GM12878 (cell line): ENCODE results near the gene ZNF546. TPM values are rescaled to one million over a fixed set of nuclear protein-coding genes. Genes with fewer than 3 reads are reported as not detected.

ENCODE experiments used
- ATAC-seq: fragments of 200-7000 bp; cut with Tn5 transposase; 3 replicates; pipeline ENCODE4 v1.9.1; 2020; ENCODE audit warnings: mild to moderate bottlenecking, moderate library complexity
- BruUV-seq: library from RNA; stranded (reverse); fragments of 400-500 nt; replicated peaks from 2 replicates; lab custom pipeline; 2021; lab: Mats Ljungman, UMichigan
- CTCF ChIA-PET: fragments of 300-600 bp; sonication (Branson Sonifier 250); formaldehyde crosslinking; extraction: SDS; loops from one replicate; lab custom pipeline; 2021; ENCODE audit warnings: inconsistent platforms; lab: Yijun Ruan, JAX
- POLR2A ChIA-PET: fragments of 350-600 bp; formaldehyde crosslinking; extraction: SDS; loops from one replicate; lab custom pipeline; 2021; ENCODE audit warnings: inconsistent platforms; lab: Charles Lee
- RAD21 ChIA-PET: fragments of 300-600 bp; sonication (Branson Sonifier 250); formaldehyde crosslinking; loops from one replicate; lab custom pipeline; 2023; ENCODE audit warnings: antibody characterized with exemption; ENCODE audit not compliant: unreplicated experiment; lab: Charles Lee
- SMC1A ChIA-PET: fragments of 300-600 bp; sonication (Branson Sonifier 250); formaldehyde crosslinking; loops from one replicate; lab custom pipeline; 2023; ENCODE audit not compliant: unreplicated experiment, uncharacterized antibody; lab: Charles Lee
- DNase-seq: peaks from one replicate; pipeline ENCODE4 v3.0.0-alpha.2; 2011; ENCODE audit warnings: low read depth, low spot score
- FAIRE-seq: peaks from 3 replicates; lab custom pipeline; 2011; peaks lifted over from hg19 to GRCh38; lab: Jason Lieb, UNC
- H2AFZ ChIP-seq: 2 replicates; pipeline ENCODE4 v1.6.0; 2011; ENCODE audit warnings: low read depth, low read length, control low read depth; ENCODE audit not compliant: control insufficient read depth
- H3K27ac ChIP-seq: 2 replicates; pipeline ENCODE4 v1.5.1; 2011; ENCODE audit warnings: control low read depth; ENCODE audit not compliant: control insufficient read depth, insufficient read depth
- H3K27me3 ChIP-seq, 2 experiments: replicated peaks in 1 of 2; 2 replicates each; pipeline versions ENCODE4 v1.6.0 to v1.6.1; 2011; ENCODE audit warnings: low read length in 1 of 2; ENCODE audit not compliant: control insufficient read depth in 2 of 2, insufficient read depth in 2 of 2
- H3K36me3 ChIP-seq, 2 experiments: 2 replicates each; pipeline ENCODE4 v1.5.1; 2011; ENCODE audit warnings: low read length in 1 of 2; ENCODE audit not compliant: control insufficient read depth in 2 of 2, insufficient read depth in 2 of 2
- H3K4me1 ChIP-seq: 2 replicates; pipeline ENCODE4 v1.6.1; 2011; ENCODE audit warnings: mild to moderate bottlenecking, low read length, moderate library complexity, mixed read lengths; ENCODE audit not compliant: control insufficient read depth, insufficient read depth
- H3K4me2 ChIP-seq: 2 replicates; pipeline ENCODE4 v1.6.0; 2011; ENCODE audit warnings: control low read depth; ENCODE audit not compliant: control insufficient read depth, insufficient read depth
- H3K4me3 ChIP-seq: fragments of 200-600 bp; sonication (generic); 2 replicates; pipeline ENCODE4 v1.5.1; 2016
- H3K79me2 ChIP-seq: 2 replicates; pipeline ENCODE4 v1.6.0; 2011; ENCODE audit warnings: low read length; ENCODE audit not compliant: control insufficient read depth, insufficient read depth
- H3K9ac ChIP-seq: 2 replicates; pipeline ENCODE4 v1.8.0; 2011; ENCODE audit warnings: low read length, control low read depth, mixed read lengths; ENCODE audit not compliant: control insufficient read depth, insufficient read depth
- H3K9me3 ChIP-seq: replicated peaks from 3 replicates; pipeline ENCODE4 v1.5.1; 2011; ENCODE audit warnings: mild to moderate bottlenecking, low read length; ENCODE audit not compliant: control insufficient read depth, insufficient read depth
- H4K20me1 ChIP-seq: 2 replicates; pipeline ENCODE4 v1.6.0; 2011; ENCODE audit not compliant: control insufficient read depth, insufficient read depth
- ATF2 ChIP-seq: IDR thresholded peaks from 2 replicates; pipeline ENCODE4 v1.6.1; 2012; ENCODE audit warnings: low read length, inconsistent platforms
- ESRRA ChIP-seq: IDR thresholded peaks from 2 replicates; pipeline ENCODE4 v1.6.1; 2012; ENCODE audit warnings: mild to moderate bottlenecking, low read length, improper control_type of control experiment
- IRF4 ChIP-seq: IDR thresholded peaks from 2 replicates; pipeline ENCODE4 v1.6.1; 2011; ENCODE audit warnings: low read depth, low read length
- KDM1A ChIP-seq: fragments of 200-600 bp; sonication (generic); IDR thresholded peaks from 2 replicates; pipeline ENCODE4 v1.6.1; 2016; ENCODE audit warnings: borderline replicate concordance
- MTA2 ChIP-seq: fragments of 450-650 bp; IDR thresholded peaks from 2 replicates; pipeline ENCODE4 v1.6.1; 2016; ENCODE audit warnings: low read depth, mild to moderate bottlenecking, moderate library complexity
- MYC ChIP-seq: IDR thresholded peaks from 2 replicates; pipeline ENCODE4 v1.6.1; 2011; ENCODE audit warnings: mild to moderate bottlenecking, low read length, moderate library complexity, inconsistent platforms; ENCODE audit not compliant: insufficient read depth, insufficient replicate concordance, insufficient read length, severe bottlenecking
- NBN ChIP-seq: fragments of 450-650 bp; IDR thresholded peaks from 2 replicates; pipeline ENCODE4 v1.6.1; 2016
- NR2F1 ChIP-seq: fragments of 450-650 bp; conservative IDR thresholded peaks from 2 replicates; pipeline ENCODE4 v1.6.1; 2017; ENCODE audit warnings: mild to moderate bottlenecking
- PRDM15 ChIP-seq: fragments of 450-650 bp; formaldehyde crosslinking; IDR thresholded peaks from 2 replicates; pipeline ENCODE4 v1.4.0; 2020; ENCODE audit warnings: mild to moderate bottlenecking, moderate library complexity
- SMAD1 ChIP-seq: fragments of 450-650 bp; IDR thresholded peaks from 2 replicates; pipeline ENCODE4 v1.6.1; 2018; ENCODE audit warnings: mild to moderate bottlenecking, low read depth; ENCODE audit not compliant: partially characterized antibody
- USF2 ChIP-seq: IDR thresholded peaks from 2 replicates; pipeline ENCODE4 v1.6.1; 2011; ENCODE audit warnings: low read depth, low read length, improper control_type of control experiment, borderline replicate concordance
- ZBED1 ChIP-seq: IDR thresholded peaks from 2 replicates; pipeline ENCODE4 v1.6.1; 2016; ENCODE audit warnings: borderline replicate concordance
- WGBS: methylation state at CpG from one replicate; pipeline ENCODE4 v1.1.6; 2016; ENCODE audit warnings: low lambda C conversion rate; ENCODE audit not compliant: insufficient replicate concordance, insufficient coverage; ENCODE audit errors: missing lambda C conversion rate; 5-methylcytosine and 5-hydroxymethylcytosine counted together
- in situ Hi-C: fragments of 300-500 bp; cut with MboI; formaldehyde crosslinking; loops from 9 replicates; pipeline ENCODE4 v1.14.3; 2018; ENCODE audit warnings: mixed read lengths
- intact Hi-C: fragments of 100-400 bp; cut with micrococcal nuclease; formaldehyde crosslinking; loops from one replicate; pipeline ENCODE4 v1.14.2; 2022; ENCODE audit not compliant: unreplicated experiment
- polyA plus RNA-seq, 11 experiments: library from polyadenylated mRNA; depleted of rRNA in 4 of 11; unstranded in 6 of 11; stranded (reverse) in 5 of 11; fragments of >200 nt; fragmentation: Nextera tagmentation in 4 of 11; fragmentation: Illumina TruSeq in 1 of 11; extraction: Ambion mirVana in 4 of 11; extraction: Trizol in 1 of 11; gene quantifications; 1 replicate in 1 of 11; 2 replicates in 10 of 11; pipeline versions ENCODE4 v1.2.1 to v1.2.3, GENCODE V29; 2011 to 2016; ENCODE audit warnings: inconsistent platforms in 2 of 11, missing spikeins in 2 of 11, low read depth in 1 of 11
- total RNA-seq, 4 experiments: library from RNA; depleted of rRNA in 3 of 4; stranded (reverse); fragments of >200 nt in 3 of 4; fragmentation: Illumina TruSeq in 1 of 4; extraction: Trizol in 1 of 4; gene quantifications; 2 replicates each; pipeline versions ENCODE4 v1.2.1 to v1.2.3, GENCODE V29; 2013 to 2021
- TF ChIP-seq, protein P1 (sequence below): fragments of 450-650 bp; formaldehyde crosslinking; IDR thresholded peaks from 2 replicates; pipeline ENCODE4 v1.5.0; 2022; ENCODE audit warnings: mild to moderate bottlenecking, missing genetic modification characterization

ZNF546 gene
- total and polyA plus RNA-seq, 10 of the 15 experiments (the other 5 are each of a cell fraction or from before 2014, with no cell fraction given): 0.88 to 4.1 (median 2.4) TPM

DNA sequence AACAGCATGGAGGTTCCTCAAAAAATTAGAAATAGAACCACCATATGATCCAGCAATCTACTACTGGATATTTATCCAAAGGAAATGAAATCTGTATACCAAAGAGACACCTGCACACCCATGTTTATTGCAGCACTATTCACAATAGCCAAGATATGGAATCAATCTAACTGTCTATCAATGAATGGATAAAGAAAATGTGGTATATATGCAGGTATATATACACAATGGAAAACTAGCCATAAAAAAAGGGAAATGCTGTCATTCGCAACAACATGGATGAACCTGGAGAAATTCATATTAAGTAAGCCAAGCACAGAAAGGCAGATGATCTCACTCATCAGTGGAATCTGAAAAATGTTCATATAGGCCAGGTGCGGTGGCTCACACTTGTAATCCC, 56.6 kb downstream of the ZNF546 start:
- no peak overlapping the region for H3K9ac ChIP-seq
- peaks cover 0 to 10% of the 10 kb centered on the region in 2 experiments; a peak in 3 of 4 replicates for H3K36me3 ChIP-seq
- no peak overlapping the region; the same call in 1 of the 2 replicates for H3K4me3 ChIP-seq
- SMC1A ChIA-PET: interaction anchor here (0.9 kb wide), 1 partner anchor 52 kb away, joined by 3 read pairs; no protein-coding TSS in a partner anchor
- no peak overlapping the region for H3K27ac ChIP-seq
- BruUV-seq: no TSS peak
- H3K9me3 ChIP-seq: peaks cover 19% of the 10 kb centered on the region
- POLR2A ChIA-PET: no interaction called here
- WGBS: 98% methylated on average over 2 of the region's 2 CpGs
- intact Hi-C loops: no loop called here
- no peak overlapping the region for H2AFZ ChIP-seq
- H4K20me1 ChIP-seq: no peaks in the 10 kb centered on the region
- in situ Hi-C loops: no loop called here
- H3K79me2 ChIP-seq: peaks cover 20% of the 10 kb centered on the region
- ATAC-seq: no peak
- H3K4me1 ChIP-seq: no peaks in the 10 kb centered on the region; the same call in 1 of the 2 replicates
- FAIRE-seq: no peak
- CTCF ChIA-PET: interaction anchor here (0.5 kb wide), 1 partner anchor 112 kb away, joined by 3 read pairs; no protein-coding TSS in a partner anchor
- RAD21 ChIA-PET: no interaction called here
- 0 out of 2 replicates have a peak overlapping the region, but pooled peaks have one; percentile 12 for H3K4me2 ChIP-seq
- DNase-seq: no peak
- H3K27me3 ChIP-seq: no peaks in the 10 kb centered on the region
- TF ChIP-seq SMAD1 (no peak), PRDM15 (CRISPR knock-in tag) (no peak), NR2F1 (no peak), NBN (no peak), ESRRA (no peak), USF2 (no peak), MYC (no peak), ATF2 (no peak), KDM1A (no peak), MTA2 (no peak), IRF4 (no peak), ZBED1 (no peak)
- TF ChIP-seq, protein P1, sequence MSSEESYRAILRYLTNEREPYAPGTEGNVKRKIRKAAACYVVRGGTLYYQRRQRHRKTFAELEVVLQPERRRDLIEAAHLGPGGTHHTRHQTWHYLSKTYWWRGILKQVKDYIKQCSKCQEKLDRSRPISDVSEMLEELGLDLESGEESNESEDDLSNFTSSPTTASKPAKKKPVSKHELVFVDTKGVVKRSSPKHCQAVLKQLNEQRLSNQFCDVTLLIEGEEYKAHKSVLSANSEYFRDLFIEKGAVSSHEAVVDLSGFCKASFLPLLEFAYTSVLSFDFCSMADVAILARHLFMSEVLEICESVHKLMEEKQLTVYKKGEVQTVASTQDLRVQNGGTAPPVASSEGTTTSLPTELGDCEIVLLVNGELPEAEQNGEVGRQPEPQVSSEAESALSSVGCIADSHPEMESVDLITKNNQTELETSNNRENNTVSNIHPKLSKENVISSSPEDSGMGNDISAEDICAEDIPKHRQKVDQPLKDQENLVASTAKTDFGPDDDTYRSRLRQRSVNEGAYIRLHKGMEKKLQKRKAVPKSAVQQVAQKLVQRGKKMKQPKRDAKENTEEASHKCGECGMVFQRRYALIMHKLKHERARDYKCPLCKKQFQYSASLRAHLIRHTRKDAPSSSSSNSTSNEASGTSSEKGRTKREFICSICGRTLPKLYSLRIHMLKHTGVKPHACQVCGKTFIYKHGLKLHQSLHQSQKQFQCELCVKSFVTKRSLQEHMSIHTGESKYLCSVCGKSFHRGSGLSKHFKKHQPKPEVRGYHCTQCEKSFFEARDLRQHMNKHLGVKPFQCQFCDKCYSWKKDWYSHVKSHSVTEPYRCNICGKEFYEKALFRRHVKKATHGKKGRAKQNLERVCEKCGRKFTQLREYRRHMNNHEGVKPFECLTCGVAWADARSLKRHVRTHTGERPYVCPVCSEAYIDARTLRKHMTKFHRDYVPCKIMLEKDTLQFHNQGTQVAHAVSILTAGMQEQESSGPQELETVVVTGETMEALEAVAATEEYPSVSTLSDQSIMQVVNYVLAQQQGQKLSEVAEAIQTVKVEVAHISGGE: no peak
